Measurements from ENCODE around the gene CDKN2B-AS1. TPM values are rescaled to one million over a fixed set of nuclear protein-coding genes. Genes with fewer than 3 reads are reported as not detected.

CDKN2B-AS1 gene
- total and polyA plus RNA-seq, 10 donors: 0.90 to 6.6 (median 2.5) TPM

- Histone ChIP-seq H3K4me1 (peaks cover 0 to 26% (median 10%) of the 10 kb centered on the region in 6 donors), H3K4me3 (no peak overlapping the region), H3K36me3 (no peaks in the 10 kb centered on the region), H3K9me3 (no peaks in the 10 kb centered on the region), H3K27ac (peak overlapping the region in 2 of 8 donors; percentile 8 to 14), H3K27me3 (replicated peaks in 1 of 7) (no peaks in the 10 kb centered on the region)
- intact Hi-C loops (cut with DNase I; ENCODE audit: low total_unique reads): loop anchor here (10.0 kb wide), 1 partner anchor 223 kb away; no protein-coding TSS in a partner anchor
- no peak for DNase-seq
- TF ChIP-seq CTCF (IDR thresholded peaks at IDR 0.05 in 8 of 11, conservative IDR thresholded peaks at IDR 0.05 in 3 of 11): peak in 10 of 11 experiments; percentile 24 to 64 (median 48)
- TF ChIP-seq POLR2A (IDR thresholded peaks at IDR 0.05): no peak
- TF ChIP-seq POLR2AphosphoS5 (IDR thresholded peaks at IDR 0.05): no peak
- WGBS, 5 donors: 17 to 36% (median 19%) methylated on average over 2 of the region's 2 CpGs
Measured at GRCh38 chr9:22037954-22038690, 43.5 kb downstream of the CDKN2B-AS1 start.

- peaks cover 0 to 26% (median 10%) of the 10 kb centered on the region in 6 donors for H3K4me1 ChIP-seq
- no peak overlapping the region for H3K4me3 ChIP-seq
- H3K27me3 ChIP-seq (replicated peaks in 1 of 7): no peaks in the 10 kb centered on the region
- intact Hi-C loops (cut with DNase I; ENCODE audit: low total_unique reads): loop anchor here (10.0 kb wide), 1 partner anchor 224 kb away; no protein-coding TSS in a partner anchor
- no peaks in the 10 kb centered on the region for H3K36me3 ChIP-seq
- TF ChIP-seq CTCF (IDR thresholded peaks at IDR 0.05 in 8 of 11, conservative IDR thresholded peaks at IDR 0.05 in 3 of 11): no peak
- no peak for TF ChIP-seq POLR2A (IDR thresholded peaks at IDR 0.05)
- TF ChIP-seq POLR2AphosphoS5 (IDR thresholded peaks at IDR 0.05): no peak
- no peaks in the 10 kb centered on the region for H3K9me3 ChIP-seq
- DNase-seq: no peak
- 66 to 80% (median 74%) methylated on average over 3 of the region's 3 CpGs for WGBS, 5 donors
- no peak overlapping the region for H3K27ac ChIP-seq
Measured at GRCh38 chr9:22039258-22039657, 44.7 kb downstream of the CDKN2B-AS1 start.

- intact Hi-C loops (cut with DNase I; ENCODE audit: low total_unique reads): no loop called here
- Histone ChIP-seq H3K36me3 (no peaks in the 10 kb centered on the region), H3K4me1 (peaks cover 0 to 21% (median 10%) of the 10 kb centered on the region in 6 donors), H3K9me3 (no peaks in the 10 kb centered on the region), H3K4me3 (no peak overlapping the region), H3K27me3 (replicated peaks in 1 of 7) (no peaks in the 10 kb centered on the region), H3K27ac (no peak overlapping the region)
- no peak for TF ChIP-seq POLR2AphosphoS5 (IDR thresholded peaks at IDR 0.05)
- TF ChIP-seq POLR2A (IDR thresholded peaks at IDR 0.05): no peak
- TF ChIP-seq CTCF (IDR thresholded peaks at IDR 0.05 in 8 of 11, conservative IDR thresholded peaks at IDR 0.05 in 3 of 11): no peak
- no peak for DNase-seq
- WGBS, 5 donors: 55 to 70% (median 67%) methylated on average over 1 of the region's 1 CpG
Measured at GRCh38 chr9:22040760-22041159, 46.2 kb downstream of the CDKN2B-AS1 start.

- no peaks in the 10 kb centered on the region for H3K36me3 ChIP-seq
- no peaks in the 10 kb centered on the region for H3K27me3 ChIP-seq (replicated peaks in 1 of 7)
- intact Hi-C loops (cut with DNase I; ENCODE audit: low total_unique reads): no loop called here
- no peak for DNase-seq
- no peak overlapping the region for H3K27ac ChIP-seq
- no peaks in the 10 kb centered on the region for H3K9me3 ChIP-seq
- no peak overlapping the region for H3K4me3 ChIP-seq
- no peak for TF ChIP-seq CTCF (IDR thresholded peaks at IDR 0.05 in 8 of 11, conservative IDR thresholded peaks at IDR 0.05 in 3 of 11)
- TF ChIP-seq POLR2A (IDR thresholded peaks at IDR 0.05): no peak
- 91 to 98% (median 94%) methylated on average over 1 of the region's 1 CpG for WGBS, 5 donors
- H3K4me1 ChIP-seq: peaks cover 0 to 19% (median 10%) of the 10 kb centered on the region in 6 donors
Measured at GRCh38 chr9:22041344-22041743, 46.8 kb downstream of the CDKN2B-AS1 start.
